Umbilical cord (tissue), 1 donor: ENCODE results near the gene ERVMER34-1. TPM values are rescaled to one million over a fixed set of nuclear protein-coding genes. Genes with fewer than 3 reads are reported as not detected.

Source experiments
- total RNA-seq: library from RNA; depleted of rRNA; stranded (reverse); fragments of >200 nt; gene quantifications from one replicate; pipeline ENCODE4 v1.2.3, GENCODE V29; 2014; ENCODE audit warnings: low replicate concordance; ENCODE audit not compliant: insufficient read depth

ERVMER34-1 gene
- total RNA-seq, 1 donor from 2014 or later = 3.9 TPM

Other genes with a start within 250 kb of the ERVMER34-1 start
- gene USP46, start 92.1 kb downstream of the ERVMER34-1 start, total RNA-seq = 19.0 TPM
- gene RASL11B, start 110.9 kb upstream of the ERVMER34-1 start, total RNA-seq = 13.0 TPM